NCI-H2081 treated with DMSO at 0.1 percent for 48 hours (cell line): Measurements from ENCODE around the gene SPG11.
"Not testable (repeated sequence)": the region's sequence is repeated elsewhere in the genome, so short reads cannot be mapped to it uniquely, and the experiment has no call there.

Experiments
- DNase-seq: peaks from one replicate; lab custom pipeline; 2025; lab: John Stamatoyannopoulos, UW

SPG11 gene

GRCh38 chr15:44565387-44566154 is 97.9 kb downstream of the SPG11 start:
- DNase-seq = no peak

GRCh38 chr15:44560926-44561325 is 102.5 kb downstream of the SPG11 start:
- not testable (repeated sequence) for DNase-seq

GRCh38 chr15:44554934-44555723 is 108.3 kb downstream of the SPG11 start:
- no peak for DNase-seq

- no peak for DNase-seq
Observed at GRCh38 chr15:44550734-44551133, 112.7 kb downstream of the SPG11 start.

- no peak for DNase-seq
Observed at GRCh38 chr15:44550256-44550655, 113.2 kb downstream of the SPG11 start.

- not testable (repeated sequence) for DNase-seq
Observed at GRCh38 chr15:44549152-44549551, 114.3 kb downstream of the SPG11 start.

- no peak for DNase-seq
Observed at GRCh38 chr15:44545913-44546802, 117.3 kb downstream of the SPG11 start.

- DNase-seq = not testable (repeated sequence)
Observed at GRCh38 chr15:44544745-44545144, 118.7 kb downstream of the SPG11 start.

- DNase-seq = no peak
Observed at GRCh38 chr15:44542596-44542995, 120.9 kb downstream of the SPG11 start.

- DNase-seq = no peak
Observed at GRCh38 chr15:44541282-44541958, 122.0 kb downstream of the SPG11 start.

- DNase-seq = no peak
Observed at GRCh38 chr15:44537735-44538240, 125.7 kb downstream of the SPG11 start.

- DNase-seq = peak; percentile 67
Observed at GRCh38 chr15:44536962-44537734, 126.3 kb downstream of the SPG11 start, which contains the start of gene EIF3J. EIF3J (plus strand) TSS chr15:44537147; CDS start chr15:44537195, 48 bp downstream.

- DNase-seq = no peak
Observed at GRCh38 chr15:44536302-44536961, 127.0 kb downstream of the SPG11 start.

GRCh38 chr15:44535523-44536301 is 127.8 kb downstream of the SPG11 start:
- DNase-seq = no peak

- DNase-seq = no peak
Observed at GRCh38 chr15:44535092-44535491, 128.4 kb downstream of the SPG11 start.

- DNase-seq = no peak
Observed at GRCh38 chr15:44532689-44533088, 130.8 kb downstream of the SPG11 start.

GRCh38 chr15:44532275-44532674 is 131.2 kb downstream of the SPG11 start:
- not testable (repeated sequence) for DNase-seq

- DNase-seq = no peak
Observed at GRCh38 chr15:44530653-44531052, 132.8 kb downstream of the SPG11 start.
